ENCODE measurements around the gene CELF4.

- TF ChIP-seq, protein P1, sequence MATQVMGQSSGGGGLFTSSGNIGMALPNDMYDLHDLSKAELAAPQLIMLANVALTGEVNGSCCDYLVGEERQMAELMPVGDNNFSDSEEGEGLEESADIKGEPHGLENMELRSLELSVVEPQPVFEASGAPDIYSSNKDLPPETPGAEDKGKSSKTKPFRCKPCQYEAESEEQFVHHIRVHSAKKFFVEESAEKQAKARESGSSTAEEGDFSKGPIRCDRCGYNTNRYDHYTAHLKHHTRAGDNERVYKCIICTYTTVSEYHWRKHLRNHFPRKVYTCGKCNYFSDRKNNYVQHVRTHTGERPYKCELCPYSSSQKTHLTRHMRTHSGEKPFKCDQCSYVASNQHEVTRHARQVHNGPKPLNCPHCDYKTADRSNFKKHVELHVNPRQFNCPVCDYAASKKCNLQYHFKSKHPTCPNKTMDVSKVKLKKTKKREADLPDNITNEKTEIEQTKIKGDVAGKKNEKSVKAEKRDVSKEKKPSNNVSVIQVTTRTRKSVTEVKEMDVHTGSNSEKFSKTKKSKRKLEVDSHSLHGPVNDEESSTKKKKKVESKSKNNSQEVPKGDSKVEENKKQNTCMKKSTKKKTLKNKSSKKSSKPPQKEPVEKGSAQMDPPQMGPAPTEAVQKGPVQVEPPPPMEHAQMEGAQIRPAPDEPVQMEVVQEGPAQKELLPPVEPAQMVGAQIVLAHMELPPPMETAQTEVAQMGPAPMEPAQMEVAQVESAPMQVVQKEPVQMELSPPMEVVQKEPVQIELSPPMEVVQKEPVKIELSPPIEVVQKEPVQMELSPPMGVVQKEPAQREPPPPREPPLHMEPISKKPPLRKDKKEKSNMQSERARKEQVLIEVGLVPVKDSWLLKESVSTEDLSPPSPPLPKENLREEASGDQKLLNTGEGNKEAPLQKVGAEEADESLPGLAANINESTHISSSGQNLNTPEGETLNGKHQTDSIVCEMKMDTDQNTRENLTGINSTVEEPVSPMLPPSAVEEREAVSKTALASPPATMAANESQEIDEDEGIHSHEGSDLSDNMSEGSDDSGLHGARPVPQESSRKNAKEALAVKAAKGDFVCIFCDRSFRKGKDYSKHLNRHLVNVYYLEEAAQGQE (IDR thresholded peaks at IDR 0.05; ENCODE audit: insufficient replicate concordance, low read depth): no peak
- TF ChIP-seq, protein P2, sequence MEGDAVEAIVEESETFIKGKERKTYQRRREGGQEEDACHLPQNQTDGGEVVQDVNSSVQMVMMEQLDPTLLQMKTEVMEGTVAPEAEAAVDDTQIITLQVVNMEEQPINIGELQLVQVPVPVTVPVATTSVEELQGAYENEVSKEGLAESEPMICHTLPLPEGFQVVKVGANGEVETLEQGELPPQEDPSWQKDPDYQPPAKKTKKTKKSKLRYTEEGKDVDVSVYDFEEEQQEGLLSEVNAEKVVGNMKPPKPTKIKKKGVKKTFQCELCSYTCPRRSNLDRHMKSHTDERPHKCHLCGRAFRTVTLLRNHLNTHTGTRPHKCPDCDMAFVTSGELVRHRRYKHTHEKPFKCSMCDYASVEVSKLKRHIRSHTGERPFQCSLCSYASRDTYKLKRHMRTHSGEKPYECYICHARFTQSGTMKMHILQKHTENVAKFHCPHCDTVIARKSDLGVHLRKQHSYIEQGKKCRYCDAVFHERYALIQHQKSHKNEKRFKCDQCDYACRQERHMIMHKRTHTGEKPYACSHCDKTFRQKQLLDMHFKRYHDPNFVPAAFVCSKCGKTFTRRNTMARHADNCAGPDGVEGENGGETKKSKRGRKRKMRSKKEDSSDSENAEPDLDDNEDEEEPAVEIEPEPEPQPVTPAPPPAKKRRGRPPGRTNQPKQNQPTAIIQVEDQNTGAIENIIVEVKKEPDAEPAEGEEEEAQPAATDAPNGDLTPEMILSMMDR (IDR thresholded peaks at IDR 0.05; ENCODE audit: insufficient read depth, low read length): no peak
These were observed 137.2 kb downstream of the CELF4 start for GRCh38 chr18:37428288-37428974.
